Activated CD8-positive, alpha-beta memory T cell treated with anti-CD3 and anti-CD28 coated beads, Interleukin-2, amount 50 U/mL, for 24 hours (primary cell): ENCODE measurements around the gene IFITM5.
"Not testable (repeated sequence)": the region's sequence is repeated elsewhere in the genome, so short reads cannot be mapped to it uniquely, and the experiment has no call there.

Experiments
- DNase-seq: peaks from one replicate; pipeline ENCODE4 v3.0.0-alpha.2; 2020; ENCODE audit errors: extremely low read depth

Gene IFITM5

DNA sequence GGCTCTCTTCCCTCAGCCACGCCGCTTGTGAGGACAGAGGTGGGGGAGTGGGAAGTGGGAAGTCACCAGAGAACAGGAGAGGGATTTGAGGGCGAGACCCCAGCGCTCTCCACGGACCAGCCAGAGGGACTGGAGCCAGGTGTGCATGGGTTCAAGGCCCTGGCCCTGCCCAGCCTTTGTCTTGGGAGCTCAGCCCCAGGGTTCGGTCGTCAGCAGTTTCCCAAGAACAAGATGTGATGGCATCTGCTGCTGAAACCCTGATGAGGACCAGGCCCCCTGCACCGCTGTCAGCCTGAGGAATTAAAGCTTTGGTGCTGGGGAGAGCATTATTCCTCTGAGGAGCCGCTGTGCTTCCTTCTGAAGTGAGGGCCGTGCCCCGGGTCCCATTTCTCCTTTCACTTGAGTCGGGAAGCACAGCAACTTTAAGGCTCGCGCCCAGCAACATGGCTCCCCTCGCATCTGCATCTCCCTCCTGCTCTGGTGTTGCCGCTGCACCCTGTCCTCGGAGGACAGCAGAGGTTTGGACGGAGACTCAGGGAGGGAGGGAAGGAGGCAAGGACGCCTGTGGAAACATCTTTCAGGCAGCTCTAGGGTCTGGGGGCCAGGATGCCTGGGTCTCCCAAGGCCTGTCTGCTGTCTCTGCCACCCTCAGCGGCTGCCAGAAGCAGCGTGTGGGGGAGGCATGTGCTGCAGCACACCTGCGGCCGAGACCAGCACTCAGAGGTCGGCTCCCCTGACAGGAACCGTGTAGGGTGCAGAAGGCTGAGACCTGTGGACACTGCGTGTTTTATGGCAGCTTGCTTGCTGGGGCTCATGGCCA, 3.8 kb downstream of the IFITM5 start:
- no peak for DNase-seq

DNA sequence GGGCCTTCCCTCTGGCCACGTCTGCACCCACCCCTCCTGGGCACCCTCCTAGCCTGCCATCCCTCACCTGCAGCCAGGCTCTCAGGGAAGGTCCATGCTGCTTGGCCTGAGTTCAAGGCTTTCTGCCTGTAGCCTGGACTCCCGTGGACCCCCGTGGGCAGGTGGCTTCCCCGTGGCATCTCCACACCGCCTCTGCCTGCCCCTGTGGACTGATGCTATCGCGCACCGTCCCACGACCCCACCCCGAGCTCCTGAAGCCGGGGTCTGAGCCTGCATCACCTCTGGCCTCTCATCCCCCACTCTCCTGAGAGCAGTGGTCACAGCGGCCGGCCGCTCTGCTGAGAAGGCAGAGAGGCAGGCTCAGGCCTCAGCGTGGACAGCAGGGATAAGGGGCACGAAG, 4.5 kb downstream of the IFITM5 start:
- DNase-seq, result no peak

DNA sequence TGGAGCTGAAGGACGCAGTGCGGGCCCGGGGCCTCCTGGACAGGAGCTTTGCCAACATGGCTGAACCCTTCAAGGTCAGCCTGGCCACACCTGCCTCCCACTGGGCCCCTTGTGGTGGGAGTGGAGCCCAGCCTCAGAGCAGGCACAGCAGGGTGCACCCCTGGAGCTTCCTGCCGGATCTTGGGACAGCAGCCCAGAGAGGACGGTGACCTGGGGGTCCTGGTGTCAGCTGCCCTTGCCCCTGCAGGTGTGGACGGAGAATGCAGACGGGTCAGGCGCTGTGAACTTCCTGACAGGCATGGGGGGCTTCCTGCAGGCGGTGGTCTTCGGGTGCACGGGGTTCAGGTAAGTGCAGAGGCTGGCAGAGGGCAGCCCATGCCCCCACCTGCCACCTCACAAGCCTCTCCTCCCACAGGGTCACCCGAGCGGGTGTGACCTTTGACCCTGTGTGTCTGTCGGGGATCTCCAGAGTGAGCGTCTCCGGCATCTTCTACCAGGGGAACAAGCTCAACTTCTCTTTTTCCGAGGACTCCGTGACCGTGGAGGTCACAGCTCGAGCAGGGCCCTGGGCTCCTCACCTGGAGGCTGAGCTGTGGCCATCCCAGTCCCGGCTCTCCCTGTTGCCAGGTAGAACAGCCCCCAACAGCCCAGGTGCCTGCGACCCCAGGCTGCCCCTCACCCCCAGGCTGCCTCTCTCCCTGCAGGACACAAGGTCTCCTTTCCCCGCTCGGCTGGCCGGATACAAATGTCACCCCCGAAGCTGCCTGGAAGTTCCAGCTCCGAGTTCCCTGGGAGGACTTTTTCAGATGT, 5.3 kb downstream of the IFITM5 start:
- DNase-seq, result no peak

DNA sequence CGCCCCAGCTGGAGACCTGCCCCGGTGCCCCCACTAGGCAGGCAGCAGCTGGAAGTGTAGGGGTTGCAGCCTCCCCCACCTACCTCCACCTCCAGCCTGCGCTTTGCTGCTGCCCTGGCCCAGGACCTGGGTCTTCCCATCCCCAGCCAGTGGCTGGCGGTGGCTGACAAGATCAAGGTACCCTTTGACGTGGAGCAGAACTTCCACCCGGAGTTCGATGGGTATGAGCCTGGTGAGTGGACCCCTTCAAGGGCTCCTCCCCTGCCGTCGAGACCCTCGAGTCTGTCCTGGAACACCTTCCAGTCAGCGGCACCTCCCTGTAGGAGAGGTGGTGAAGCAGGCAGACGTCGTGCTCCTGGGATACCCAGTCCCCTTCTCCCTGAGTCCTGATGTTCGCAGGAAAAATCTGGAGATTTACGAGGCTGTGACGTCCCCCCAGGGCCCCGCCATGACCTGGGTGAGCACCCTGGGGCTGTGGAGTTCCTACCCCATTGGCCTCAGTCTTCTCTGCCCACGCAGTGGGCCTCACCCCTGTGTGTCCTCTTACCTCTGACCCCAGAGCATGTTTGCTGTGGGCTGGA, 6.0 kb downstream of the IFITM5 start:
- DNase-seq, result no peak

DNA sequence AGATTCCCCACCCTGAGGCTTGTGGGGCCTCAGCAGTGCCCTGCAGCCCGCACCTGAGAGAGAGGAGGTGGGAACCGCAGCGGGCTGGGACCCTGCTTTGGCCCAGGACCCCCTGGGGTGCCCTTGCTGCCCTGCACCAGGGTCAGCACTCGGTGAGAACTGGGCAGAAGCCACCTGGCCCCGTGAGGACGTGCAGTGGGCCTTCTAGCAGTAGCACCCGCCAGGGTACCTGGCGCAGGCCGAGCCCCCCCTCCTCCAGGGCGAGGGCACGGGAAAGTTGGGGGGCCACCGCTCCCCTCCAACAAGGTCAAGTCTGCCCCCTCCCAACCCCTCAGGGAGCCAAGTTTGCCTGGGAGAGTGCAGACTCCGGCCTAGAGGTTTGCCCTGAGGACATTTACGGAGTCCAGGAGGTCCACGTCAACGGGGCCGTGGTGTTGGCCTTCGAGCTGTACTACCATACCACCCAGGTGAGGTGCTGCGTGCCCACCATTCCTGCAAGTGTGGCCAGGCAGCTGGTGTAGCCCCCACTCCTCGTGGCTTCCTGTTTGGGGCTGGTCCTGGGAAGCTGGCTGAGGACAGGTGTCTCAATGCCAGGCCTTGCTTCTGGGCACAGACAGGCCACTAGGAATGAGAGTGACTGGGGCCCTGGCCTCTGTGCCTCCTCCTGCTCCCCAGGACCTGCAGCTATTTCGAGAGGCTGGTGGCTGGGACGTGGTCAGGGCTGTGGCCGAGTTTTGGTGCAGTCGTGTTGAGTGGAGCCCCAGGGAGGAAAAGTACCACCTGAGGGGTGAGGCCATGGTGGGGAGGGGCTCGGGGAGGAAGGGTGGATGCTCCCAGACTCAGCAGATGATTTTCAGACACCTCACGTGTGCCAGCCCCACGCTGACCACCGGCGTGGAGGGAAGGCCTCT, 6.9 kb downstream of the IFITM5 start:
- no peak for DNase-seq

DNA sequence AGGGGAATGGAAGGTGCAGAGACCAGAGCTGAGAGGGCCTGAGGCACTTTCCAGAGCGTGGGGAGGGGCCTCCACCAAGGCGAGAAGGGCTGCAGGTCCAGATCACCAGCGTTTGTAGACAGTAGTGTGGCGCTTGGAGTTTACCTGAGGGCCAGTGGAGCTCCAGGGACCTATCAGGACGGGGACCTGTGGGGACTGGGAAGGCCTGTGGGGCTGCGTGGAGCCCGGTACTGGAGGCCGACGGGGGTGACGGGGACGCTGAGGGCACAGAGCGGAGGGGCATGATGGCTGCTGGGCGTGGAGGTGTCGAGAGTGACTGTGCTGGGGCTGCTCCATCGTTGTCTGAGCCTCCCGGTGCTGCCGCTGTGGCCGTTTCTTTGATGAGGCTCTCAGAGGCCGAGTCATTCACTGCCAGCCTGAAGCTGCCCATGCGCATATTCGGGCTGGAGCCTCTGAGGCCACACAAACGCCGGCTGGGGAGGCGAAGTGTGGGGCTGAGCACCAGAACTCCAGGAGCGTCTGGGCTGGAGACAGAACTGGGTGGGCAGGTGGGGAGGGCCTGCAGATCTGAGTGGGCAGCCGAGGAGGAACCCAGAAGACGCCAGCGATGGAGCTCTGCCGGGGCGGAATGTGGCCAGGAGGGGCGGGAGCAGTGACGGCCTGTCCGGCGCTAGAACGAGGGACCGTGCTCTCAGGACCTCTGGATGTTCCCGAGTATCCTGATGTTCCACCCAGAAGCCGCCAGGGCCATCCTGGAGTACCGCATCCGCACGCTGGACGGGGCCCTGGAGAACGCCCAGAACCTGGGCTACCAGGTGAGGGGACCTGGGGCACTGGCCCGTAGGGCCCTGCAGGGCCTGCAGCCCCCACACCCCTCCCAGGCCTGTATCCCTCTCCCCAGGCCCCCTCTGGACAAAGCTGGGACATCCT, 7.8 kb downstream of the IFITM5 start:
- DNase-seq, result no peak

DNA sequence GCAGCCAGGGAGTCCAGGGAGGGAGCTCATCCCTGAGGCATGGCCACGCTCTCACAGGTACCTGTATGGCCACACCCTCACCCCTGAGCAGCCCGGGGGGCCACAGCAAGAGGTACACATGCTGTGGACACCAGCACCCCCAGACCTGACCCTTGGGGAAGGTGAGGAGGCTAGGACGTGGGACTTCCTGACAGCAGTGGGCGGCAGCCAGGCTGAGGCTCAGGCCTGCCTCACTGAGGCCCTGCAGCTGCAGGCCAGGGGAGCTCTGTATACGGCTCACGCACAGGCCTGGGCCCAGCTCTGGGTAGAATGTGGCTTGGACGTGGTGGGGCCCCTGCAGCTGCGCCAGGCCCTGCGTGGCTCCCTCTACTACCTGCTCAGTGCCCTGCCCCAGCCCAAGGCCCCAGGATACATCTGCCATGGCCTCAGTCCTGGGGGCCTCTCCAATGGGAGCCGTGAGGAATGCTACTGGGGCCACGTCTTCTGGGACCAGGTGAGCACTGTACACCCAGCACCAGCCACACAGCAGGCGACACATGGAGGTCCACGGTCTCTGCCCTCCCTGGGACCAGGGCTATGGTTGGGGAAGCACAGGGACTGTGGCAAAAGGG, 8.6 kb downstream of the IFITM5 start:
- no peak for DNase-seq

DNA sequence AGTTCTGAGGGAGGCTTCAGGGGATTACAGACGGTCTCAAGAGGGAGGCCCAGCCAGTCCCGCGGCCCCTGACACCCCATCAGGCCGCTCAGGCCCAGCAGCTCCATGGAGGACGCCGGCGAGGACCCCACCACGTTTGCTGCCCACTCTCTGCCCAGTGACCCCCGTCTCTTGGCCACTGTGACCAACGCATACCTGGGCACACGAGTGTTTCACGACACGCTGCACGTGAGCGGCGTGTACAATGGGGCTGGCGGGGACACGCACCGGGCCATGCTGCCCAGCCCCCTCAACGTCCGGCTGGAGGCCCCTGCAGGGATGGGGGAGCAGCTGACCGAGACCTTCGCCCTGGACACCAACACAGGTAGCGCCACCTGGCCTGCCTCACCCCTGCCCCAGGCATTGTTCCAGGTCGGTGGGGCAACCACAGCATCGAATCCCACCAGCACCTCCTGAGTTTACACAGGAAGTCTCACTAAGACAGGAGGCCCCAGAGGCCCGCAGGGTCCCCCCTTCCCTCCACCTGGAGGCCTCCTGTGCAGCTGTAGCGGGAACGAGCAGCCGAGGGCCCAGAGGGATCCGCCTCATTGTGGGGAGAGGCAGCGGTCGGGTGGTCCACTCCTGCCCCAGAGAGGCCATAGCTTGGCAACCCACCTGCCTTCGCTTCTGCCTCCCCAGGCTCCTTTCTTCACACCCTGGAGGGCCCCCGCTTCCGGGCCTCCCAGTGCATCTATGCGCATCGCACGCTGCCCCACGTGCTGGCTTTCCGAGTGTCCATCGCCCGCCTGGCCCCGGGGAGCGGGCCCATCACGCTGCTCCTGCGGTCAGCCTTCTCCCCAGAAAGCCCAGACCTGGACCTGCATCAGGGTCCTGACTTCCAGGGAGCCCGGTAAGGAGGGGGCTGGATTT, 9.4 kb downstream of the IFITM5 start:
- DNase-seq, result no peak

DNA sequence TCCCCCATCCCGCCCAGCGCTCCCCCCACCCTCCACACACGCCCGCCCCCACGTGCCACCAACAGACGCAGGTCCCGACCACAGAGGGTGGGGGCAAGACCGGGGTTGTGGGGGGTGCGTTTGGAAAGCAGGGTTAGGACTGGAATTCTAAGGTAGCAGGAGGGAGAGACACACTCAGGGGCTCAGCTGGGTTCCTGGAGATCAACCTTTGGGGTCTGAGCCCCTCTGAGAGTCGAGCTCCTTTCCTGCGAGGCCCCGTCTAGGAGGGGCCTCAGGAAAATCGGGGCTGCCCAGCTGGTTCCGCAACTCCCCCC, 10.0 kb downstream of the IFITM5 start:
- no peak for DNase-seq

DNA sequence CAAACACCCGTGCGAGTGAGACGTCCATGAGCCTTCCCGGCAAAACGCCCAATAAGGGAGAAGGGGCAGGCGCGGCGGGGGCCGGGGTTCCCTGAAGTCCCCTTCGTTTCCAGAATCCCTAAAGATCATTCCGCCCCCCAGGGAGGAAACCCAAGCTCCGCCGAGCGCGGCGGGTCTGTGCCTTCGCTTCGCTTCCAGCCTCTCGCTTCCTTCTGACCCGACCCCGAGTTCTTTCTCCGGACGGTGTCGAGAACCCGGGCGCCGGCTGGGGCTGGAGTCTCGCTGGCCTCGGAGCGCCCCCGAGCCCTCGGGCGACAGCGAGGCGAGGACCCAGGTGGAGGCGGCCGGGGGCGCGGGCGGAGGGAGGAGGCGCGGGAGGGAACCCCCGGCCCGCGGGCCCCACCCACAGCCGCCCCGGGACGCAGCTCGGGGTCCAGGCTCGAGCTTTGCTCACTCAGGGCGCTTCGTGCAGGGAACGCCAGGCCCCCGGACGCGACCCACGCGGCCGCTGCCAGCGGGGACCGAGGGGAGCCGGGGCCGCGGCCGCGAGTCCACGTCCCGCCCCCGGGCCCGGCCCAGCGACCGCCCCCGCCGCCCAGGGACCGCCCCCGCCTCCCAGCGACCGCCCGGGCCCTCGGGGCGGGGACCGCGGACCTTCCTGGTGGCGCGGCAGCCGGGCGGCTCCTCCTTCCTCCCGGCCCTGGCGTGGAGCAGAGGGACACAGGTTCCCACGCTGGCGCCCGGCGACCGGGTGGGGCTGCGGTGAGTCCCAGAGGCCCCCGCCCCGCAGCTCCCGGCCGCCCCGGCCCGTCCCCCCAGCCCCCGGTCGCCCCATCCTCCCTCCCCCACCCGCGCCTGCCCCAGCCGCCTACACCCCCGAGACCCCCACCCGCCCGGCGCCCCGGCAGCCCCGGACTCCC, 10.6 kb downstream of the IFITM5 start, which contains the start of gene PGGHG:
TSS of gene PGGHG (plus strand) at position 649 of the 920 bp plus-strand sequence. CDS start 691 bp downstream, outside the sequence.
- no peak for DNase-seq

DNA sequence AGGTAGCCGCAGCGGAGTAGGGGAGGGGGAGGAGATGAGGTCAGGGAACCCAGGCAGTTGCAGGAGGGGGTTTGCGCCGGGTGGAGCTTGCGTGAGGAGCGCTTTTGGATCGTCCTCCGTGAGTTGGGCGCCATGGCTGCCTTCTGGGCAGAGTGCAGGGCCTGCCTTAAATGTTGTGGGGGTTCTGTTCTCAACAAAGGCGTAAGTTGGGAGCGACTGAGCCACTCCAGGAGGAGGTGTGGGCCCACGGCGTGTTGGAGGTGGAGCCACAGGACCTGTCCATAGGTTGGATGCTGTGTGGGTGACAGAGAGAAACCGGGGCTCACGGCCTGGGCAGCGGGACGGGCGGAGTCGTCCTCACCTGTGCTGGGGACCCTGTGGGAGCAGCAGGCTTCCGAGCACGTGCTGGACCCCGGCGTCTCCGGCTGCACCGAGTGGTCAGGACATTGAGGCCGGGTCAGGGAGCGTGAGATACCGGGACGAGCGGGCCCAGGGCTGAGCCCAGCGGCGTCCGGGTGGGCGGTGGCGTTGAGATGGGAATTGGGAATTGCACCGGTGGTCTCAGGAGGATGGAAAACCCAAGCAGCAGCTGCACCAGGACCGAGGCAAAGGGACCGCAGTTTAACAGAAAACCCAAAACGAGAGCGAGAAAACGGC, 11.4 kb downstream of the IFITM5 start:
- no peak for DNase-seq

DNA sequence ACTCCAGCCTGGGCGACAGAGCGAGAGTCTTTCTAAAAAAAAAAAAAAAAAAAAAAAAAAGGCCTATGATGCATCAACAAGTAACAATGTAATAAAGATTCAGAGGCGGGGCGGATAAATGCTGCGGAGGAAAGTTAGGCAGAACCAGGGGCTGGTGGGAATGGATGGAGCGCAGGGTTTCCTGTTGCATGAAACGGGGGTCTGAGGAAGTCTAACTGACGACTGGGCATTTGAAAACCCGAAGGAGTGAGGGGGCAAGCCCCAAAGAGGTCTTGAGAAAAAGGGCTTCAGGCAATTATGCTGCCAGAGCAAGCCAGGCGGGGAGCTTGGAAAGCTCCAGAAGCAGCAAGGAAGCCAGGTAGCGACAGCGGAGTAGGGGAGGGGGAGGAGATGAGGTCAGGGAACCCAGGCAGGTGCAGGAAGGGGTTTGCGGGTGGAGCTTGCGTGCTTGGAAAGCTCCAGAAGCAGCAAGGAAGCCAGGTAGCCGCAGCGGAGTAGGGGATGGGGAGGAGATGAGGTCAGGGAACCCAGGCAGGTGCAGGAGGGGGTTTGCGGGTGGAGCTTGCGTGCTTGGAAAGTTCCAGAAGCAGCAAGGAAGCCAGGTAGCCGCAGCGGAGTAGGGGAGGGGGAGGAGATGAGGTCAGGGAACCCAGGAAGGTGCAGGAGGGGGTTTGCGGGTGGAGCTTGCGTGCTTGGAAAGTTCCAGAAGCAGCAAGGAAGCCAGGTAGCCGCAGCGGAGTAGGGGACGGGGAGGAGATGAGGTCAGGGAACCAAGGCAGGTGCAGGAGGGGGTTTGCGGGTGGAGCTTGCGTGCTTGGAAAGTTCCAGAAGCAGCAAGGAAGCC, 12.1 kb downstream of the IFITM5 start:
- DNase-seq, result not testable (repeated sequence)

DNA sequence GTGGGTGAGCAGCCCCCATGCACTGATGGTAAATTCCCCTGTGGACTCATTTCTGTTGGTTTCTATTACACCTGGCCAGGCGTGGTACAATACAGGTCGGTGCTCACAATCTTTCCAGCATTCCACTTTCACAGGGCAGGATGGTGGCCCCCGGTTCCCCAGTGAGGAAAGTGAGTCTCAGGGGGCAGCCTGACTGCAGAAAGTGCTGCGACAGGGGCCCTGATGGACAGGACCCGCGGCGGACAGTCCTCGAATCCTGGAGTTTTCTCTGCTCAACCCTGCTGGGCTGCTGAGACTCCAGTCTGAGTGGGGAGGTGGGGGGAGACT, 13.5 kb downstream of the IFITM5 start:
- no peak for DNase-seq

DNA sequence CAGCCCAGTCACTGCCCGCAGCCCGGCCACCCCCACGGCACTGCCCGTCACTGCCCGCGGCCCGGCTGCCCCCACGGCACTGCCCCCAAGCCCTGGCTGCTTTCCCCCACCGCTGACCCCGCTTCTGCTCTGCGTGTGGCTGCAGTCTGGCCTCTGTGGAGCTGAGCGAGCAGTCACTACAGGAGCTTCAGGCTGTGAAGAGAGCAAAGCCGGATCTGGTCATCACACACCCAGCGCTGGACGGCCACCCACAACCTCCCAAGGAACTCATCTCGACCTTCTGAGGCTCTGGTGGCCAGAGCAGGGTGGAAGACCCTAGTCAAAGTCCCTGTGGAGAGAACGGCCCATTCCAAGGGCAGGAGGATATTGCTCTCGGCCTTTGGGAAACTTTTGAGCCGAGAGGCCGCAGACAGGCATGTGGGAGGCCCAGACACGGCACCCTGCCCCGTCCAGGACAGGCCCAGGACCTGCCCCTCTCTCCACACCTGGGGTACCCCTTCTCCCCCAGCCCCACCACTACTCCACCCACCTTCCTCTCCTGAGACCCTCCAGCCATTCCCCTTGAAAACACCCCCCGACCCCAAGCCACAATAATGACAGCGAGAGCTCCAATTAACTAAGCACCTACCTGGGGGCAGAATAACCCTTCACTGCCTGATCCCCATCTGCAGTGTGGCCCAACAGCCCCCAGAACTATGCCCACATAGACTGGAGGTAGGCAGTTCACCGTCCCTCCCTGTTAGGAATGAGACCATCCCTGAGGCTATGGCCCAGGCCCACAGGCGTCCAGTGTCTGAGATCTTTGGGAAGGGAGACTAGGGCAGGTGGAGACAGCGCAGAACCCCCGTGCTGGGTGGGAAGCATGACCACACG, 14.1 kb downstream of the IFITM5 start:
- no peak for DNase-seq

DNA sequence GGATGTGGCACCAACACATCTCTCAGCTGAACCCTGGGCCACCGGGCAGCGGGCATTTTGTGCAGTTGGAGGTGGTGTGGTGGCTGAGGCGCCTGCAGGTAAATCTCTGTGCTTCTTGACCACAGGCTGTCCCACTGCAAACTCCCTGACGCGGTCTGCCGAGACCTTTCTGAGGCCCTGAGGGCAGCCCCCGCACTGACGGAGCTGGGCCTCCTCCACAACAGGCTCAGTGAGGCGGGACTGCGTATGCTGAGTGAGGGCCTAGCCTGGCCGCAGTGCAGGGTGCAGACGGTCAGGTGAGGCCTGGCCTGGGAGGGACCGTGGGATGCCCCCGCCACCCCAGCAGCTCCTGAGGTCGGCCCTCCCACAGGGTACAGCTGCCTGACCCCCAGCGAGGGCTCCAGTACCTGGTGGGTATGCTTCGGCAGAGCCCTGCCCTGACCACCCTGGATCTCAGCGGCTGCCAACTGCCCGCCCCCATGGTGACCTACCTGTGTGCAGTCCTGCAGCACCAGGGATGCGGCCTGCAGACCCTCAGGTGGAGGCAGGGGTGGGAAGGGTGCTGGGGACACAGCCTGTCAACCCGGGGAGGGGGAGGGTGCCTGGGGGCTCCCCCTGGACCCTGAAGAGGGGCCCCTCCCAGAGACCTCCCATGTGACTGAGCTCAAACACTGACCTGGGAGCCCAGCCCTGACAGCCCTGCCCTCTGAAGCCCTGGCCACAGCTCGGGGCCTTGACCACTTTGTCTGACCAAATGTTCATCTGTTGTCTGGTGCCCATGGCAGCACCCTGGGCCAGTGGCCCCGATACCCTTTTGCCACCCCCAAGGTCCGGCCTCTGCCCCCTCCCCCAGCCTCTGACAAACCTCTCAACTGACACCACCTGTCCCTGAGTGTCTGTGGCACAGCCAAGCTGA, 15.0 kb downstream of the IFITM5 start:
- DNase-seq, result no peak
